DMS53 treated with DMSO at 0.1 percent for 48 hours (cell line): ENCODE data around the gene NPAS3.

Experiments used
- DNase-seq: peaks from one replicate; lab custom pipeline; 2025; ENCODE audit not compliant: unreplicated experiment; lab: John Stamatoyannopoulos, UW

The NPAS3 gene

GRCh38 chr14:33839193-33840076, 900.8 kb downstream of the NPAS3 start:
- peak; percentile 26 for DNase-seq

DNA sequence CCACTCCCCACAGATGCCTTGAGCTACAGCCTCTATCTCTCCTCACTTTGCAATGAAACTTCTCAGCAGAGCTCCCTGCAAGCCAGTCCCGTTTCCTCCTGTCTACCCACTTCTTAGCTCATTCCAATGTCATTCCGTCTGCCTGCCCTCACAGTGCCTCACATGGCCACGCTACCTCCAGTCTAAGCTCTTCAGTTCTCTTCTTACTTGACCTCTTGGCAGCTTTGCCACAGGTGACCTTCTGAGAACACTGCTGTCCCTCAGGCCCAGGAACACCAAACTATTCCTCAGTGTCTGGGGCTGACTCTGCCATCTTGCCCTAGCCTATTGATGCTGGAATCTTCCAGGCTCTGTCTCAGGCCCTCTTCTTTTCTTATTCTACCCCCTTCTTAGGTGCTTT, 902.1 kb downstream of the NPAS3 start:
- DNase-seq = no peak

- DNase-seq = no peak
These were observed 903.6 kb downstream of the NPAS3 start for GRCh38 chr14:33842299-33842698.

GRCh38 chr14:33844118-33844517, 905.4 kb downstream of the NPAS3 start:
- no peak for DNase-seq

GRCh38 chr14:33846100-33846824, 907.6 kb downstream of the NPAS3 start:
- DNase-seq = no peak

- no peak for DNase-seq
These were observed 908.4 kb downstream of the NPAS3 start for GRCh38 chr14:33847066-33847465.

DNA sequence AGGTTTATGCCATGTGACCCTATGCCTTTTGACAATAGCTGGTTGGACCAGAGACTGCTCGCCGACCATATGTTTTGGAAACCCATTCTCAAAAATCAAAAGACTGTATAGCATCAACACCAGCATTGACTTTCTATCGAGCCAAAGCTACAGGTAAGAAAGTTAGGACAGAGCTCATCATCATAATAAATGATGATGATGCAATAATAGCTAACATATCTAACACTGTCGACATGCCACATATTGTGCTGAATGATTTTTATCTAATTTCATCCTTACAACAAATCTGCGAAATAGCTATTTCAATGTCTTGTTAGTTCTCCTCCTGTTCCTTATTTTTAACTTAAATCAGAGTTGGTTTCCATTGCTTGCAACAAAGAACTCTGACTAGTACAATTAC, 909.3 kb downstream of the NPAS3 start:
- no peak for DNase-seq

- DNase-seq = peak; percentile 83
These were observed 910.2 kb downstream of the NPAS3 start for GRCh38 chr14:33848706-33849454.

- DNase-seq = no peak
These were observed 910.7 kb downstream of the NPAS3 start for GRCh38 chr14:33849455-33849801.

DNA sequence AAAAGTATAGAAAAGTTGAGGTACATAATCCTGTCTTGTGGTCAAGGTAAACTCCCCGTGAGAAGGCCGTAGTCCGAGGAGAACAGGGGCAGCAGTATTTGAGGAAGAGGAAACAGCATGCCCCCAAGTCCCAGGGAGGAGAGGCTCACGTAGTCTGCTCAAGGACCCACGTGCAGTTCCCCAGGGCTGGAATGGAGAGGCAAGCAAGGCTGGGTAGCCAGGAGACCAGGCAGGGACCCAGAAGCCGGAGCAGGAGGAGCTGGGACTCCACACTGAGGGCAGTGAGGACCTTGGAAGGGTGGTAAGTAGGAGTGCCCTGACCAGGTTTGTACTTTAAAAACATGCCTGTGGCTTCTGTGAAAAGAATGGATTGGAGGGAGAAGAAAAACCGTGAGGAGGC, 912.1 kb downstream of the NPAS3 start:
- DNase-seq = no peak

GRCh38 chr14:33851366-33851765, 912.7 kb downstream of the NPAS3 start:
- no peak for DNase-seq

DNA sequence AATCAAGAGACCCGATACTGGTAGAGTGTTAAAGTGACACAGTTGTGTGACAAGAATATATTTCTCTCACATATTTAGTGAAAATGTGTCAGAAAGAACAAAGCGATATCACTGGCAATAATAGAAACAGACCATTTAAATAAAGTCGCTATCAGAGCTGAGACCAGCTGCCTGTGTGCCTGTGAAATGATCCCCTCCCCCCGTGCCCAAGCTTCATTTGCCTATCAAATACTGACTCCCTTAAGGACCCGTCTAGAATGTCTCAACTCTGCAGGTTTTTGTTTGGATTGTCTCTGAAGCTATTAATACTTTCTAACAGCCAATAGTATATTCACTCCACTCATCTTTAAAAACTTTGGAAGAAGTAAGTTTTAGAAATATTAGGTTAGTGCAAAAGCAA, 913.3 kb downstream of the NPAS3 start:
- DNase-seq = no peak
